Measurements from ENCODE around the gene MAP1B. TPM values are rescaled to one million over a fixed set of nuclear protein-coding genes. Genes with fewer than 3 reads are reported as not detected.

Gene MAP1B
- total and polyA plus RNA-seq, 10 donors: 0.68 to 17.3 (median 9.8) TPM

DNA sequence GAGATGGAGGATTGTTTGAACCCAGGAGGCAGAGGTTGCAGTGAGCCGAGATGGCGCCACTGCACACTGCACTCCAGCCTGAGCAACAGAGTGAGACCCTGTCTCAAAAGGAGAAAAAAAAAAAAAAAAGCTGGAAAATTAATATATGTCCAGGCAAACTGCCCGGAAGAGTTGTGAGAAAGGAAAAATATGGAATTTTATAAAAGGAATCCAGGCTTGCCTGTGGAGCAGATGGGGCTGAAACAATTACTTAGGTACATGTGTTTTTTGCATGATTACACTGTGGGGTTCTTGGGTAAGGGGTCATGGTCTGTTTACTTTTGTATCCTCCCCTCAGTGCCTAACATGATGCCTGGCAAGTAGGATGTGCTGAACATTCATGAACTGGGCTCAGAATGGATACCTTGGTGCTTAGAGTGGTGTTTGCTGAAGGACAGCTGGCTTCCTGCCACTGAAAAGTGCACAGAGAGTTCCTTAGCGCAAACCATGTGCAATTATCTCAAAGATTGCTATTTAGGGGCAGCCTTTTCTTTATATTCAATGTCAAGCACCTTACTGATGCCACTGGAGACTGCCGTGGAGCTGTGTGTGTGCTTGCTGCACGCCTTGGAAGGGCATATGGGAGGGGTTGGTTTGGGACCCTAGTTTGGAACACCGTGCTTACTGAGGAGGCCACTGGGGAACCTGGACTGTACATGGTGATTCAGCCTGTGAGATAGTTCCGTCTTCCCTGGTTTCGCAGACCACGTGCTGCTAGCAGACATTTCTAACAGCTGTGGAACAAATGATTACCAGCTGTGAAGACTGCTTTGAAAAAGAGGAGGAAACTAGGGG lies 78.4 kb downstream of the MAP1B start:
- no peaks in the 10 kb centered on the region for H3K9me3 ChIP-seq
- no peaks in the 10 kb centered on the region for H3K36me3 ChIP-seq
- intact Hi-C loops (cut with DNase I; ENCODE audit: low total_unique reads): no loop called here
- H3K4me1 ChIP-seq: no peaks in the 10 kb centered on the region
- H3K27ac ChIP-seq: no peak overlapping the region
- no peak for DNase-seq
- WGBS, 5 donors: 90 to 97% (median 91%) methylated on average over 10 of the region's 10 CpGs
- H3K4me3 ChIP-seq: no peak overlapping the region
- peaks cover 0 to 31% (median 0%) of the 10 kb centered on the region in 7 donors for H3K27me3 ChIP-seq (replicated peaks in 1 of 7)
- TF ChIP-seq POLR2A (IDR thresholded peaks at IDR 0.05) (no peak), POLR2AphosphoS5 (IDR thresholded peaks at IDR 0.05) (no peak)
- TF ChIP-seq, protein P1, sequence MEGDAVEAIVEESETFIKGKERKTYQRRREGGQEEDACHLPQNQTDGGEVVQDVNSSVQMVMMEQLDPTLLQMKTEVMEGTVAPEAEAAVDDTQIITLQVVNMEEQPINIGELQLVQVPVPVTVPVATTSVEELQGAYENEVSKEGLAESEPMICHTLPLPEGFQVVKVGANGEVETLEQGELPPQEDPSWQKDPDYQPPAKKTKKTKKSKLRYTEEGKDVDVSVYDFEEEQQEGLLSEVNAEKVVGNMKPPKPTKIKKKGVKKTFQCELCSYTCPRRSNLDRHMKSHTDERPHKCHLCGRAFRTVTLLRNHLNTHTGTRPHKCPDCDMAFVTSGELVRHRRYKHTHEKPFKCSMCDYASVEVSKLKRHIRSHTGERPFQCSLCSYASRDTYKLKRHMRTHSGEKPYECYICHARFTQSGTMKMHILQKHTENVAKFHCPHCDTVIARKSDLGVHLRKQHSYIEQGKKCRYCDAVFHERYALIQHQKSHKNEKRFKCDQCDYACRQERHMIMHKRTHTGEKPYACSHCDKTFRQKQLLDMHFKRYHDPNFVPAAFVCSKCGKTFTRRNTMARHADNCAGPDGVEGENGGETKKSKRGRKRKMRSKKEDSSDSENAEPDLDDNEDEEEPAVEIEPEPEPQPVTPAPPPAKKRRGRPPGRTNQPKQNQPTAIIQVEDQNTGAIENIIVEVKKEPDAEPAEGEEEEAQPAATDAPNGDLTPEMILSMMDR (IDR thresholded peaks at IDR 0.05 in 8 of 11, conservative IDR thresholded peaks at IDR 0.05 in 3 of 11): no peak

DNA sequence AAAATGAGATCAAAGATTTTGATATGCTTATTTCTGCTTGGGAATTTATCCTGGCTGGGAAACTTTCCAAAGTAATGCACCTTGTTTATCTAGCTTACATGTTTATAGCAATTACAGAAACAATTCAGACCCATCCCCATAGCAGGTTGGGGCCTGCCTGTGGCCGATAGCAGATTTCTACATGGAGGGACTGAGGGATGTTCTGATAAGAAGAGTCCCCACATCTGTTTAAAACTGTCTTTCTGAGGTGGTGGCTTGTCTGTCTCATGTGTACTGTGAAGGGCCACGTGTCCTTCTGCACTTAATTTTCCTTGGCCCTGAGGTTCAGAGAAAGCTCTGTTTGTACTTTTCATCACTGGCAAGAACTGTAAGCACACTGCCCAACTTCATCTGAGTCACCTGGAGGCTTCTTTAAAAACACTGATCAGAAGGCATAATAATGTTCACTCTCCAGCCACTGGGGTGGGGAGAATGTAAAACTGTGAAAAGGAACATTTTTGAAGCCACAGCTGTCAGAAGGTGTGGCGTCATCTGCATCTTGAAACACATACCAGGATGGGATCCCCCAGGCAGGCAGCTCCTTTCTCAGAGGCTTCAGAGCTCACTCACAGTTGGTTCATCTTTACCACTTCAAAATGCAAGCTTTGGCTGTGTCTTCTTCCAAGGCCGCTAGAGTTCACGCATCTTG lies 80.3 kb downstream of the MAP1B start:
- Histone ChIP-seq H3K4me1 (no peaks in the 10 kb centered on the region), H3K27ac (no peak overlapping the region), H3K27me3 (replicated peaks in 1 of 7) (peaks cover 0 to 17% (median 0%) of the 10 kb centered on the region in 7 donors), H3K36me3 (no peaks in the 10 kb centered on the region), H3K9me3 (no peaks in the 10 kb centered on the region), H3K4me3 (no peak overlapping the region)
- DNase-seq: no peak
- WGBS, 5 donors: 72 to 91% (median 85%) methylated on average over 5 of the region's 5 CpGs
- intact Hi-C loops (cut with DNase I; ENCODE audit: low total_unique reads): no loop called here
- TF ChIP-seq, protein P1 (IDR thresholded peaks at IDR 0.05 in 8 of 11, conservative IDR thresholded peaks at IDR 0.05 in 3 of 11): no peak
- TF ChIP-seq POLR2AphosphoS5 (IDR thresholded peaks at IDR 0.05) (no peak), POLR2A (IDR thresholded peaks at IDR 0.05) (no peak)

DNA sequence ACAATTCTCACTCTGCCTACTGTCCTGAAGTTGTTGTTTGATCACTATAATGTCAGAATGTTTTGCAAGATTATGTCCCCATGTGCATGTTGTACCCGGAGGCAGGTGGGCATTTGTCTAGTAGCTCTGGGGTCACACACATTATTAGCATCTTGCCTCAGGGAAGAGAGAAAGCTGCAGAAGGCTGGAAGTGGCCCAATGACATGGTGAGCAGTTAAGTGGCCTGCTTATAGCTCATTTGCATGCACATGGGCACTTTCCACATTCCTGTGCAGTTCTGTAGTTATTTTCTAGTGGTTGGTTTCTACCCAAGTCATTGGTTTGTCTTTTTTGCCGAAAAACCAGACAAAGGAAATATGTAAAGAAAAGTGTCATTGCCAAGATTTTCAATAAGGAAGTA lies 80.9 kb downstream of the MAP1B start:
- 78 to 93% (median 86%) methylated on average over 2 of the region's 2 CpGs for WGBS, 5 donors
- Histone ChIP-seq H3K27me3 (replicated peaks in 1 of 7) (peaks cover 0 to 10% (median 0%) of the 10 kb centered on the region in 7 donors), H3K9me3 (no peaks in the 10 kb centered on the region), H3K4me3 (no peak overlapping the region), H3K36me3 (no peaks in the 10 kb centered on the region), H3K27ac (no peak overlapping the region), H3K4me1 (no peaks in the 10 kb centered on the region)
- no peak for DNase-seq
- intact Hi-C loops (cut with DNase I; ENCODE audit: low total_unique reads): no loop called here
- TF ChIP-seq, protein P1 (IDR thresholded peaks at IDR 0.05 in 8 of 11, conservative IDR thresholded peaks at IDR 0.05 in 3 of 11): no peak
- no peak for TF ChIP-seq POLR2AphosphoS5 (IDR thresholded peaks at IDR 0.05)
- TF ChIP-seq POLR2A (IDR thresholded peaks at IDR 0.05): no peak

DNA sequence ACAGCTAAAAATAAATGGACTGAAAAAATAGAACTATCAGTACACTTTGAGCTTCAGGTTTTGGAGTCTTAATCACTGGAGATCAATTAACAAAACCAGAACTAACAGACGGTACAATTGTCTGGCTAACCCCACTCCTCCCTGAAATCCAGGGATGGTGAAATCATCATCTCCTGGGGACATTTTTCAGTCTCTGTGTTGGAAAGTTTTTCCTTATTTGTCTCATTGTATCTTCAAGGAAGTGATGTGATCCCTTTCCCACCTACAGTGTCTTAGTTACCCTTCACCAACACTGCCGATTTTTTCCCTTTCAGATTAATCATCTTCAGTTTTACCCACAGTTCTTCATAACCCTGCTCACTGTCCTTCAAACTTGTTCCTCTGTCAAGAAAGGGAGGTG lies 81.9 kb downstream of the MAP1B start:
- no peak for DNase-seq
- intact Hi-C loops (cut with DNase I; ENCODE audit: low total_unique reads): no loop called here
- no peaks in the 10 kb centered on the region for H3K9me3 ChIP-seq
- no peaks in the 10 kb centered on the region for H3K4me1 ChIP-seq
- H3K27me3 ChIP-seq (replicated peaks in 1 of 7): peaks cover 0 to 4% (median 0%) of the 10 kb centered on the region in 7 donors
- 89 to 95% (median 93%) methylated on average over 2 of the region's 2 CpGs for WGBS, 5 donors
- no peak for TF ChIP-seq POLR2AphosphoS5 (IDR thresholded peaks at IDR 0.05)
- no peak for TF ChIP-seq POLR2A (IDR thresholded peaks at IDR 0.05)
- TF ChIP-seq, protein P1 (IDR thresholded peaks at IDR 0.05 in 8 of 11, conservative IDR thresholded peaks at IDR 0.05 in 3 of 11): no peak
- H3K4me3 ChIP-seq: no peak overlapping the region
- H3K36me3 ChIP-seq: no peaks in the 10 kb centered on the region
- H3K27ac ChIP-seq: no peak overlapping the region
